GM19025 (cell line): ENCODE measurements around the gene C18orf63.

Source experiments
- ATAC-seq: cut with Tn5 transposase; IDR thresholded peaks from one replicate; pipeline ENCODE4 v1.9.1; 2021; ENCODE audit warnings: mild to moderate bottlenecking, low read depth, moderate library complexity; ENCODE audit not compliant: unreplicated experiment

C18orf63 gene

DNA sequence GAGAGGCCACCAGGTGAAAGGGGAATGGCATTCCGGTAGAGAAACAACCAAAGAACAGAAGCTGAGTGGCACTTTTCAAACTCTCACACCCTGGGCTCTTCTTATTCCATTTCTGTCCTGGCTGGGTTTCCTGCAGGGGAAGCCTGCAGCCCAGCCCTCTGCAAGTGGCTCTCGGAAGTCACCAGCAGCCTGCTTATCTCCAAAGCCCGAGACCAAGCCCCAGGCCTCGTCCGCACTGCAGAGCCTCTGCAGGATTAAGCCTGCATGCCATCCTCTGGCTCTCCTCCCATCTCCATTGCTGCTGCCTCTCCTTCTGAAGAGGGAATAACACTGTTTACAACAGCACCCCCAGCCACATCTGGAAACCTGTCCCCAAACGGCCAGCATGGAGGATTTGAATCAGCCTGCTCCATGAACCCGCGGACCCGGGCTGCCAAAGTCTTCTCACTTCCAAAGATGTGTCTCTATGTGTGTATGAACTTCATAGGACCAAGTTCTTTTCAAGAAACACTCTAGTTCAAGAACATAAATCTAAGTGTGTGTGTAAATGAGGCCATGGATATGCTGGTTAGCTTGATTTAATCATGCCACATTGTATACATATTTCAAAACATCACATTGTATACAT, 87.3 kb downstream of the C18orf63 start:
- no peak for ATAC-seq

DNA sequence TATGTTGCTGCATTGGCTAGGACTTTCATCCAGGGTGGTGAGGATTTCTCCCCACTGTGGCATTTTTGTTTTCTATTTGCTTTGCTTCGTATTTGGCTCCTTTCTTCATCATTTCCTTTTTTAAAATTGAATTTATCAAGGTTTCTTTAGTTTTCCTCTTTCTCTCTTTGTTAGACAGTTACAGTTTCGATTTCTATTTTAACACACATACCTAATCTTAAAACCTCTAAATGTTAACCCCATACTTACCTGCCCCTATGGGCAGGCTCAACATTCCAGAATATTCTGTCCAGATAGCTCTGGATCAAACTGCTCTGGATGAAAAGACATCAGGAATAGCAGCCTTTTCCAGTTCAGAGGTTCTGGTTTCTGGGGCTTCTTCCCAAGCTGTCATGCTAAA, 92.2 kb downstream of the C18orf63 start:
- ATAC-seq, result no peak
